GM23248 (cell line): ENCODE data around the gene TASOR2.

ENCODE experiments used
- EZH2 ChIP-seq: fragments of 200-600 bp; sonication (generic); IDR thresholded peaks from 2 replicates; pipeline ENCODE4 v1.6.1; 2018; ENCODE audit warnings: antibody characterized with exemption, mild to moderate bottlenecking; ENCODE audit not compliant: insufficient read depth, poor library complexity, severe bottlenecking
- EZH2phosphoT487 ChIP-seq: fragments of 200-600 bp; sonication (generic); IDR thresholded peaks from 2 replicates; pipeline ENCODE4 v1.6.1; 2018; ENCODE audit warnings: antibody characterized with exemption, moderate library complexity, mild to moderate bottlenecking, low read depth; ENCODE audit not compliant: insufficient read depth

GRCh38 chr10:5698062-5698461 is 13.4 kb downstream of the TASOR2 start:
- TF ChIP-seq EZH2, result no peak
- TF ChIP-seq EZH2phosphoT487, result no peak
